Islet of Langerhans (tissue), 1 donor: ENCODE results near the gene BSG.

Source experiments
- FAIRE-seq: peaks from one replicate; lab custom pipeline; 2011; peaks lifted over from hg19 to GRCh38; lab: Jason Lieb, UNC

The BSG gene

DNA sequence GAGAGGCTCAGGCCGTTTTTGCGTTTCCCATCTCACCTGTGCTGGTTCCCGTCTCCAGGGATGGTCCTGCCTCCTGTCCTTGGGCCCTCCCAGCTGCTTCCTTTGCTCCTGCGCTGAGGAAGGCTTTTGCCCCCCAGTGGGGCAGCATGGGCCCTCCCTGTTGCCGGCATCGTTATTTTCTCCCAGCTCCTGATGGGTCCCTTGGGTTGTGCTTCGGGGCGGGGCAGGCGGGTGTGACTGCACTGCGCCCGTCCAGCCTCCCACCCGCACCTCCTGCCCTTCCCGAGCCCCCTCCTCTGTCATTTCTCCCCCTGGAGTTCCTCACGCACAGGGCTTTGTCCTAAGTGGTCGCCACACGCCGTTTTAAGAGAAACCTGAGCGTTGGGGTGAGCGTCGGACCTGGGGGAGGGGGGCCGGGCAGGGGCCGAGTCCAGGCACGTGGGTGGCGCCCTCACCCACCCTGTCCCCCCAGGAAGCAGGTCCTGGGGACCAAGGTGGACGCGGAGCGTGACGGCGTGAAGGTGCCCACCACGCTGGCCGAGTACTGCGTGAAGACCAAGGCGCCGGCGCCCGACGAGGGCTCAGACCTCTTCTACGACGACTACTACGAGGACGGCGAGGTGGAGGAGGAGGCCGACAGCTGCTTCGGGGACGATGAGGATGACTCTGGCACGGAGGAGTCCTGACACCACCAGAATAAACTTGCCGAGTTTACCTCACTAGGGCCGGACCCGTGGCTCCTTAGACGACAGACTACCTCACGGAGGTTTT lies 31.3 kb upstream of the BSG start:
- no peak for FAIRE-seq

GRCh38 chr19:541699-542098 lies 30.7 kb upstream of the BSG start:
- no peak for FAIRE-seq

GRCh38 chr19:542173-542866 lies 30.1 kb upstream of the BSG start:
- FAIRE-seq, result no peak

DNA sequence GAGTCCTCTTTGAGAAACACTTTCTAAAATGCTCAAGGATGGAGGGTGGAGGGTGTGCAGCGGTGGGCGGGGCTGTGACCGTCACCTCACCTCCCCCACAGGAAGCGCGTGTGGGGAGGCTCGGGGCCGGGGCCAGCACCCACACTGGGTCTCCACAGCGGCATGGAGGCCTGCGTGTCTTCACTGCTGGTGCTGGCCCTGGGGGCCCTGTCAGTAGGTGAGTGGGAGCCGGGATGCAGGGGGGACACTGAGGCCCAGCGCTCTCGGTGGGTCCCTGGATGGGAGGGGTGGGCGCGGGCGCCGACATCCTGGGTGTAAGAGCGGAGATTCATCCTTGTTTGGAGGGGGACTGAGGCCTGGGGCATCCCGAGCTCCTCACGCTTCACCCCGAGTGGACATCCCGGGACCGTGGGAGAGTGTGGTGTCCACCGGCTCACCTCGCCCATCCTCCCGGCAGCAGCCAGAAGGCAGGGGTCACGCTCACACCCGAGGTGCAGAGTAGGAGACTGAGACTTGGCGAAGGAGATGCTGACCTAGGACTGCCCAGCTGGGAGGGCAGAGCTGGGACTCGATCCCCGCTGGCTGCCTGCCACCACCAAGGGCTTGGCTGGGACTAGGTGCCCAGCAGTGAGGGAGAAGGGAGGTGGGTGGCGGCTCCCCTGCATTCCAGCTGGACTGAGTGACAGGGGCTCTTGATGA lies 28.3 kb upstream of the BSG start, which contains the start of gene GZMM:
GZMM (plus strand) TSS at position 144 of the 699 bp plus-strand sequence; CDS start at position 163, 19 bp downstream.
- no peak for FAIRE-seq

- no peak for FAIRE-seq
Observed at GRCh38 chr19:547117-547516, 25.3 kb upstream of the BSG start.

DNA sequence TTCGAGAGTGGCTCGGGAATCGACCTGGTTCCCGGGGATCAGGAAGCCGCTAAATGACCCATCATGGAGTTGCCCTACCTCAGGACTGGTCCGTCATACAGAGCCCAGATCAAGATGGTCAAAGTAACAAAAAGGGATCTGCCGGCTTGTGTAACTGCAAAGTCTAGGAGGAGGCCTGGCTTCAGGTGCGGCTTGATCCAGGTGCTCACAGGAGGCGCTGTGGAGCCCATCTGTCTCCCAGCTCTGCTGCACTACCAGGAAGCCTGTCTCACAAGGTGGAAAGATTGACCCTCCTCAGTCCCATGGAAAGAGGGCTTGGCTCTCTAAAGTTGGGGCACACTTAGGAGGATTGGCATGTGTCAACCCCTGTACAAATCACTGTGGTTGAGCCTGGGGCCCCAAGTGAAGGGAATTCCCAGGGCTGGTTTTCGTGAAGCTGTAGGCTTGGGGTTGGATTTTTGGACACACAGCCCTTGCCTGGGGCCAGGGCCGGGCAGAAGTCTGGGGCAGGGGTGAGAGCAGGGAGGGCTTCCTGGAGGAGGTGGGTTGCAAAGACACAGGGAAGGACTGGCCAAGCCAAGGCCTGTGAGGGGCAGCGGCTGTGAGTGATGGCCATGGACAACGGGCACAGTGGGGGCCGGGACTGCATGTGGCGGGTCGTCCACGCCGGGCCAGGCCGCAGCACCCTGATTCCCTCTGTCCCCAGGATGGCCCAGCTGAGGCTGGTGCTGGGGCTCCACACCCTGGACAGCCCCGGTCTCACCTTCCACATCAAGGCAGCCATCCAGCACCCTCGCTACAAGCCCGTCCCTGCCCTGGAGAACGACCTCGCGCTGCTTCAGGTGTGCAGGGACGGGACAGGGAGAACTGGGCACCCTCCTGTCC lies 24.3 kb upstream of the BSG start:
- FAIRE-seq, result no peak

DNA sequence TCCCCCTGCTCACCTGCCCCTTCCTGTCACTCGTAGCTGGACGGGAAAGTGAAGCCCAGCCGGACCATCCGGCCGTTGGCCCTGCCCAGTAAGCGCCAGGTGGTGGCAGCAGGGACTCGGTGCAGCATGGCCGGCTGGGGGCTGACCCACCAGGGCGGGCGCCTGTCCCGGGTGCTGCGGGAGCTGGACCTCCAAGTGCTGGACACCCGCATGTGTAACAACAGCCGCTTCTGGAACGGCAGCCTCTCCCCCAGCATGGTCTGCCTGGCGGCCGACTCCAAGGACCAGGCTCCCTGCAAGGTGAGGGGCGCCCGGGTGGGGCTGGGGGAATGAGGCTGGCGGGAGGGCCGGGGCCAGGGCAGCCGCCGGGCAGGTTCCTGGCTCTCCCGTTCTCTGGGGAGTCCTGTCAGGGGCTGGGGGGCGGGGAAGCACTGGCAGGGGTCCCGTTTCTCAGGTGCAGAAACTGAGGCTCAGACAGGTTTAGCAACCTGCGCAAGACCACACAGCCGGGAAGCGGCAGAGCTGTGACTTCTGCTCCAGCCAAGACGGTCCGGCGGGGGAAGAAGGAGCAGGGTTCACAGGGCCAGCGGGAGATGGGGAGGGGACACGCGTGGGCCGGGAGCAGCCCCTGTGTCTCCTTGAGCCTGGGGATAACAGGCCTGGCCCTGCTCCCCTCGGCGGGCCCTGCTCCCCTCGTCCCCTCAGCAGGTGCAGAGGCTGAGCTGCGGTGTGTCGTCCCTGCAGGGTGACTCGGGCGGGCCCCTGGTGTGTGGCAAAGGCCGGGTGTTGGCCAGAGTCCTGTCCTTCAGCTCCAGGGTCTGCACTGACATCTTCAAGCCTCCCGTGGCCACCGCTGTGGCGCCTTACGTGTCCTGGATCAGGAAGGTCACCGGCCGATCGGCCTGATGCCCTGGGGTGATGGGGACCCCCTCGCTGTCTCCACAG lies 23.2 kb upstream of the BSG start:
- no peak for FAIRE-seq

- no peak for FAIRE-seq
Observed at GRCh38 chr19:554817-555216, 17.6 kb upstream of the BSG start.

DNA sequence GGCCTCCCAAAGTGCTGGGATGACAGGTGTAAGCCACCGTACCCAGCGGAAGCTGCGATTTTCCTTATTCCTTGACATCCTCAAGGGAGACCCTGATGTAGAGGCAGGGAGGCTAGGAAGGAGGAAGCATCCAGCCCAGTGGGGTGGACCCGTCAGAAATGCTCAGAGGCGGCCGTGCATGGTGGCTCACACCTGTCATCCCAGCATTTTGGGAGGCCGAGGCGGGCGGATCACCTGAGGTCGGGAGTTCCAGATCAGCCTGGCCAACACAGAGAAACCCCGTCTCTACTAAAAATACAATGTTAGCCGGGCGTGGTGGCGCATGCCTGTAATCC lies 17.0 kb upstream of the BSG start:
- no peak for FAIRE-seq

DNA sequence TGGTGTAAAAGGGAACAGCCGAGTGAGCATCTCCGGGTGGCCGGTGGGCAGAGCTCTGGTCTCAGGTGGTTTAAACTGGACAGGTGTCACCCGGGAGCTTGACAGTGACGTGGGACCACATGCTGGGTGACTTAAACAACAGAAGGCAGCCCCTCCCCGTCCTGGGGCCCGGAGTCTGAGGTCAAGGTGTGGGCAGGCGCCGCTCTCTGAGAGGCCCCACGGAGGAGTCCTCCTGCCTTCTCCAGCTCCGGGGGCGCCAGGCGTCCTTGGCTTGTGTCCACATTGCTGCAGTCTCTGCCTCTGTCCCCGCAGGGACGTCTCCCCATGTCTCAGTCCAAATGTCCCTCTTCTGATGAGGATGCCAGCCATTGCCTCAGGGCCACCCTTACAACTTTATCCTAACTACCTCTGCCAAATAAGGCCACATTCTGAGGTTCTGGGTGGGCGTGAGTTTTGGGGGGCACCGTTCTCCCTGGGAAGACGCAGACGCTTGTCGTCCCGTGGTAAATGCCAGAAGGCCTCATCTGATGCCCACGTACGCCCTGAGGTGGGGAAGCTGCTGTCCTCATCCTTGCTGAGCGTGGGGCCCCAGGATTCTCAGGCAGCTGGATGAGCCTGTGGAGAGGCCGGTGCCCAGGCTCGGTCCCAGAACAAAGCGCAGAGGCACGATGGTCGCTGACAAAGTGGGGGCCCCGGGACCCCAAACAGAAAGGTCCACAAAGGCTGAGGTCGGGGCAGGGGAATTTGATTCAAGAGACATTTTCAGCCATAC lies 15.6 kb upstream of the BSG start:
- no peak for FAIRE-seq

DNA sequence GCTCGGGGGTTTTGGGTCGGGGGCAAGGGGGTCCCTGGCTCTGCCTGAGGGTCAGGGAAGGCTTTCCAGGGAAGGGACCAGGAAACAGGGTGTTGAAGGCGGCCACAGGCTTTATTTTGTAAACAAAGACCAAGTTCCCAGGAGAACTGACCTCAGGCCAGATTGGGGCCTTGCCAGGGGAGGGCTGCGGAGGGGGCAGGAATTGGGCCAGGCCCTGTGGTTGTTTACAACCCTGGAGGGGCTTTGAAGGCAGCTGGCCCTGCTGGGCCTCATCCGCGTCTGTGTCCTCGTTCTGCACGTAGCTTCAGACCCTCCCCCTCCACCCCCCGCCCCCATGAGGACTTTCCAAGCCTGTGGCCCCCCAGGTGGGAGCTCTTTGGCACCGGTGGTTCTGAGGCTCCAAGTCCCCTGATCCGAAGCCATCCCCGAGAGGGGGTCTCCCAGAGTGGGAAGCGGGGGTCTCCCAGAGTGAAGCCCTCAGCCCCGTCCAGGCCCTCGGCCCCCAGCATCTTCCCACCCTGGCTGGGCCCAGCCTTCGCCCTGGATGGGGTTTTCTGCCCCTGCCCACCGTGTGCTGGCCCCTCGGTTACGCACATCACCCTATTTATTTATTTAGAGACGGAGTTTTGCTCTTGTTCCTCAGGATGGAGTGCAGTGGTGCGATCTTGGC lies 13.5 kb upstream of the BSG start:
- no peak for FAIRE-seq

DNA sequence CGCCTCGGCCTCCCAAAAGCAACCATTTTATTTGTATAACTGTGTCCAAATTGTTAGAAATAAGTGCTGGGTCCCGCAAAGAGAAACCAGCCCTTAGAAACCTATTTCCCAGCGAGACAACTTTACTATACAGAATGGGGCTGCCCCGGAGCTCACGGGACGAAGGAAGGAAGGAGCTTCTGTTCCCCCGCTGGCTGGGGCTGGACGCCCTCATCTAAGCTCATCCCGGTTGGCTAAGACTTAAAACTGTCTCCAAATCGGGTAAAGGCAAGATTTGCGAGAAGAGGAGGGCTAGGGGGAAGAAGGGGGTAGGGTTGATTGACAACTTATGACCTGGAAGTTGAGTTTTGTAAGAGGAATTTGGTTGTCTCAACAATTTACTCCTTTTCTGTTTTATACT lies 12.3 kb upstream of the BSG start:
- no peak for FAIRE-seq

DNA sequence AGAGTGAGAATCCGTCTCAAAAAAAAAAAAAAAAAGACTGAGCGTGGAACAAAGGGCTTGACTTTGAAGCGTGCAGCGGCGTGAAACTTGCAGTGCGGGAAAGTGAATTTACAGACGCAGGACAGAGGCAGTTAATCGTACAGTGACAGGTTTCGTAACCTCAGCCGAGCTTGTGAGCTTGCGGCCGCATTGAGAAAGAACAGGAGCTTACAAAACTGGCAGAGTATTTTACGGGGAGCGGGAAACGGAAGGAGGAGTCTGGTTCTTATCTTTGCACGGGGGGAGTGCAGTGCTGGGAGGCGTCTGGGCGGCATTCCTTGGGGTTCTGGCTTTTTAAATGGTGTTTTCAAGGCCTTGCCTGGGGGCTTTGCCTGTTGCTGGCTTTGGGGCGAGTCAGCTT lies 6.0 kb upstream of the BSG start:
- FAIRE-seq, result no peak

DNA sequence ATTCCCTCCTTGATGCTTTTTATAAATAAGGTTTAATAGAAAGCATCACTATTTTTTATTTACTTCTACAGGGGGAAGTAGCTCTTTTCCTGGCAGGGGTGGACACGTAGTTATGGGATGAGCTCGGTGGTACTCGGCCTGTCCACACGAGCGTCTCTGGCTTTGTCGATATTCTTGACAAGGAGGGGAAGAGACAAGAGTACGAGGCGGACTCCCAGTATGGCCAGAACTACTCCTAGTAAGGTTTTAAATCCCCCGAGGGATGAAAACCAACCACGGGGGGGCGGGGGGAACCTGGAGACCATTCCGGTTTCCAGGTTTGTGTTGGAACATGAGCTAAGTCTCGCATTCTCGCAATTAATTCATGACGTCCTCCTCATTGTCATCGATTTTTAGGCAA lies 5.6 kb upstream of the BSG start:
- no peak for FAIRE-seq

DNA sequence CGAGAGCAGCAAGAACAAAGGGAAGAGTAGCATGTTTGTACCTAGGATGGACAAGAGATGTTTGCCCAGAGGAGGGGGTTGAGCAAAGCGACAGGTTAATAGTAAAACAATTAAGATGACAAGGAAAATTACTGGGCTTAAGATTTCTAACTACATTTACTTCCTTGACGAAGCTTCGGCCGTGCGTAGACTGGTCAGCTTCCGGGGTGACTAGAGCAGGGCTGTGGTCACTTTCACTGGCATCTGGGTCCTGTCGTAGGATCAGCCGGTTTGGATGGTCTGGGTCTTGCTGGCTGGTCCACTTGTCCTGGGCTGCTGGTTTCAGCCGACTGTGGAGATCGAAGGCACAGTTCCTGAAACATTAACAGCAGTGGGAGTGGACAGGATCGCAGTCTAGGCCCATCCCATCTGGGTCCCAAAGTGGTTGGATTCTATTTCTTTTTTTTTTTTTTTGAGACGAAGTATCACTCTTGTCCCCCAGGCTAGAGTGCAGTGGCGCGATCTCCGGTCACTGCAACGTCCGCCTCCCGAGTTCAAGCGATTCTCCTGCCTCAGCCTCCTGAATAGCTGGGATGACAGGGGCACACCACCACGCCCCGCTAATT lies 5.0 kb upstream of the BSG start:
- FAIRE-seq, result no peak

GRCh38 chr19:570251-570686 lies 2.1 kb upstream of the BSG start:
- FAIRE-seq, result no peak

- no peak for FAIRE-seq
Observed at GRCh38 chr19:570937-571565, 1.3 kb upstream of the BSG start.

GRCh38 chr19:571566-571974 lies 826 bp upstream of the BSG start:
- no peak for FAIRE-seq
